HG03064 (cell line): ENCODE measurements around the gene TMEM19.

Experiments used
- ATAC-seq: cut with Tn5 transposase; IDR thresholded peaks from one replicate; pipeline ENCODE4 v1.9.1; 2021; ENCODE audit warnings: low read depth; ENCODE audit not compliant: unreplicated experiment

TMEM19 gene

GRCh38 chr12:71708658-71709057 lies 22.8 kb downstream of the TMEM19 start:
- ATAC-seq = no peak

GRCh38 chr12:71710276-71711125 lies 24.6 kb downstream of the TMEM19 start:
- ATAC-seq = no peak

DNA sequence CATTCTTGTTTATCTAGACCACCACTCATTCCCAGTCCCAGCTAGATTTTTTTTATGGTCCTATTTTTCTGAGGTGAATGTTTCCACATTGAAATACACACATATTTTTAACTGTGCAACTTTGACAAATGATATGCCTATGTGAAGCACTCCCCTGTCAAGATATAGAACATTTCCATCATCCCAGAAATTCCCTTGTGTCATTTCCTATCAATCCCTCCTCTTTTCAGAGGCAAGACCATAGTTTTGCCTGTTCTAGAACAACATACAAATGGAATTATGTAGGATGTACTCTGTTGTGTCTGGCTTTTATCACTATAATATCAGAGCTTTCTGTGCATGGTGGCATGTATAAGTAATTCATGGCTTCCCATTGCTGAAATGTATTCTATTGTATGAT lies 32.7 kb downstream of the TMEM19 start:
- no peak for ATAC-seq

- no peak for ATAC-seq
These were observed 33.9 kb downstream of the TMEM19 start for GRCh38 chr12:71719647-71720370.

GRCh38 chr12:71721783-71722505 lies 36.1 kb downstream of the TMEM19 start:
- ATAC-seq = no peak

- ATAC-seq = no peak
These were observed 39.1 kb downstream of the TMEM19 start for GRCh38 chr12:71725011-71725410.

DNA sequence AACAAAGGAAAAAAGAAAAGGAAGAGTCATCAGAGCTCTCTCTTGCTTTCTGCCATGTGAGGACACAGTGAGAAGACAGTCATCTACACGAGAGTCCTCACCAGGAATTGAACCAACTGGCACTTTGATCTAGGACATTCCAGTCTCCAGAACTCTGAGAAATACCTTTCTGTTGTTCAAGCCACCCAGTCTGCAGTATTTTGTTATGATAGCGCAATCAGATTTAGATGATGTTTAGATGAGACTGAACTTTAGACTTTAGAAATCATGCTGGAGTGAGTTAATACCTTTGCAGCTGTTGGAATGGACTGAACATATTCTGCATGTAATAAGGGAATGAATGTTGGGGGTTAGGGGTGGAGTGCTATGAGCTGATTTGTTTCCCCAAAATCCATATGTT lies 40.7 kb downstream of the TMEM19 start:
- ATAC-seq = no peak

DNA sequence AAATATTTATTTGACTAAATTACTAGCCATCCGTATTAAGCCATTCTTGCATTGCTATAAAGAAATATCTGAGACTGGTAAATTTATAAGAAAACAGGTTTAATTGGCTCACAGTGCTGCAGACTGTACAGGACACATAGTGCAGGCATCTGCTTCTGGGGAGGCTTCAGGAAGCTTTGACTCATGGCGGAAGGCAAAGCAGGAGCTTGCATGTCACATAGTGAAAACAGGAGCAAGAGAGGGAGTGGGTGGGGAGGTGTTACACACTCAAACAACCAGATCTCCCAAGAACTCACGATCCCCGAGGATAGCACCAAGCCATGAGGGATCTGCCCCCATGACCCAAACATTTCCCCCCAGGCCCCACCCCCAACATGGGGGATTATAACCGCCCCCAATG lies 42.1 kb downstream of the TMEM19 start:
- no peak for ATAC-seq

- ATAC-seq = no peak
These were observed 45.1 kb downstream of the TMEM19 start for GRCh38 chr12:71730936-71731335.

GRCh38 chr12:71731439-71732356 lies 45.8 kb downstream of the TMEM19 start:
- no peak for ATAC-seq

DNA sequence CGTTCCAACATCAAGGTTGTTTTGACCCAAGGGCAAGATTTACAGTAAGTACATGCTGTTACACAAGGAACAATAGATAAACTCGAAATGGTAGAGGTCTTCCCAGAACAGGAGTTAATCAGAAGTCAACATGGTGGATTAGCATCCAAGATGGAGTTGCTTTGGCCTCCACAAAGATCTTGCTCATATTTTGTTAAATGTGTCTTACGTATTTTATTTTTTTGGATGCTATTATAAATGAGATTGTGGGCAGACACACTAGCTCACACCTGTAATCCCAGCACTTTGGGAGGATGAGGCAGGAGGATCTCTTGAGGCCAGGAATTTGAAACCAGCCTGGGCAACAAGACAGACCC lies 46.5 kb downstream of the TMEM19 start:
- ATAC-seq = no peak

- no peak for ATAC-seq
These were observed 51.3 kb downstream of the TMEM19 start for GRCh38 chr12:71737197-71737596.

DNA sequence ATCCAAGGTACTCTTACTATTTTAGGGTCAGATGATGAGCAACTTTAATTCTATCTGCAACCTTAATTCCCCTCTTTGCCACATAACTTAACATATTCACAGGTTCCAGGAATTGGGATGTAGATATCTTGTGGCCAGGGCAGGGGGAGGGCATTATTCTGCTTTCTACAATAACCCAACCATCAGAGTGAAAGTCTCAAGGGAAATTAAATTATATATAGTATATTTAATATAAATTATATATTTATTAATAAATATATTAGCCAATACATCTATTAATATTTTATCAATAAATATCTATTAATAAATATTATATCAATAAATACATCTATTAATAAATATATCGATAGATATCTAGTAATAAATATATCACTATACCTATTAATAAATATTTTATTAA lies 57.1 kb downstream of the TMEM19 start:
- no peak for ATAC-seq

DNA sequence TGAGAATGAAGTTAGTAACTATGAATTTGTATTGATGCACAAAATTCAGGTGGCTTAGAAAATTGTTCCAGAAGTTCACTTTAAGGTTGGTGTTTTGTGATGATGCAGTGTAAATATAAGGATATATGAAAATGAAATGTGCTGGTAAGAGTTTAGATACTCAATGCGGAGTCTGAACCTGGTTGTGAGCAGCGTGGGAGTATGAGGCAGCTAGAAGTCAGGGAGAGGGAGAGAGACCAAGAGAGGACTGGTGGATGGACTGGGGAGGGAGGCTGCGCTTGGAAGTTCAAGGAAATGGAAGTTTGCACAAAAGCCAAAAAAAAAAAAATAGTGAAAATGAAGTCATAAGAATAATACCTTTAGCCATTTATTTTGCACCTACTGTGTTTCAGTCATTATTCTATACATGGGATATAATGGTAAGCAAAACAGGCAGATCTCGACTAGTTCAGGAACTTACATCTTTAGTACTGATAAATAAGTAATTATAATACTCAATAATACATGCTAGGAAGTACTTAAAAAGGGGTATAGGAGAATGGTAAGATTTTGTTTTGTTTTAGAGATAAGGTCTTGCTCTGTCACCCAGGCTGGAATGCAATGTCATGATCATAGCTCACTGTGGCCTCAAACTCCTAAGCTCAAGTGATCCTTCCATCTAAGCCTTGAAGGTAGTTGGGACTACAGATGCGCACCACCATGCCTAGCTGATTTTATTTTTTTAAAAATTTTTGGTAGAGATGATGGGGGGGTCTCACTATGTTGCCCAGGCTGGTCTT lies 58.8 kb downstream of the TMEM19 start:
- no peak for ATAC-seq

DNA sequence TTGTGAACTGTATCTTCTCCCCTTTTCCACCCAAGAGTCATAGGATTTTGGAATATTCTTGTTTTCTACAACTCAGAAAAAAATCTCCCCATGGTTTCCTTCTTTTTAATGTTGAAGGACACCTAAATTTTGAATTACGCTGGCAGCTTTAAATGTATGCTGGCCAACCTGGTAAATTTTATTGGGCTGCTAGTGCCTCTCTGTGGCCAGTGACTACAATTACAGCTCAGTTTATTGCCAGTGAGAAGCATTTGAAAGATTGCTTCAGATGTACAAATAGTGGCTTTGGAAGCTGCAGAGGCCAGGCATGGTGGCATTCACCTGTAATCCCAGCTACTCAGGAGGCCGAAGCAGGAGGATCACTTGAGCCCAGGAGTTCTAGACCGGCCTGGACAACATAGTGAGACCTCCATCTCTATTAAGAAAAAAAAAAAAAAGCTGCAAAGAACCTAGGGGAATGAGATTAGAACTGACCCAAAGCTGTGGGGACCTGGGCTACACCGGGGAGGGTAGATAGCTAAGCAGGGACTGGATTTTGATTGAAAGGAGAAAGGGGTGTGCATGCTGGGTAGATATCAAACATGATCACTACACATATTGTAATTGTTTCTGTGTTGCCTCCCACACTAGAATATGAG lies 61.2 kb downstream of the TMEM19 start:
- peak; percentile 80 for ATAC-seq

- no peak for ATAC-seq
These were observed 62.4 kb downstream of the TMEM19 start for GRCh38 chr12:71748081-71748850.

GRCh38 chr12:71749666-71750065 lies 63.8 kb downstream of the TMEM19 start:
- no peak for ATAC-seq

- ATAC-seq = no peak
These were observed 67.0 kb downstream of the TMEM19 start for GRCh38 chr12:71752891-71753290.
